GM12878 (cell line): ENCODE measurements around the gene DNAH5.

Experiments used
- CHD4 ChIP-seq: fragments of 200-600 bp; sonication (generic); IDR thresholded peaks from 2 replicates; pipeline ENCODE4 v1.6.1; 2016; ENCODE audit warnings: mild to moderate bottlenecking
- CTCF ChIP-seq, 3 experiments: IDR thresholded peaks in 2 of 3; conservative IDR thresholded peaks in 1 of 3; 2 replicates each; pipeline ENCODE4 v1.5.1; 2011; ENCODE audit warnings: low read depth in 3 of 3, low read length in 3 of 3, mild to moderate bottlenecking in 3 of 3, control low read depth in 2 of 3, moderate library complexity in 2 of 3, inconsistent platforms in 1 of 3, mixed read lengths in 1 of 3; ENCODE audit not compliant: control insufficient read depth in 2 of 3, insufficient read depth in 1 of 3; ENCODE audit errors: extremely low read depth in 1 of 3
- EP300 ChIP-seq, 2 experiments: fragments of 150-350 bp in 1 of 2; IDR thresholded peaks; 2 replicates each; pipeline ENCODE4 v1.6.1; 2011 to 2012; ENCODE audit warnings: low read depth in 2 of 2, low read length in 2 of 2, borderline replicate concordance in 1 of 2, improper control_type of control experiment in 1 of 2, inconsistent platforms in 1 of 2; ENCODE audit not compliant: control insufficient read depth in 1 of 2
- KLF5 ChIP-seq: fragments of 450-650 bp; IDR thresholded peaks from 2 replicates; pipeline ENCODE4 v1.6.1; 2014; ENCODE audit warnings: mild to moderate bottlenecking; ENCODE audit not compliant: partially characterized antibody
- MXI1 ChIP-seq: fragments of 150-350 bp; IDR thresholded peaks from 2 replicates; pipeline ENCODE4 v1.6.1; 2011; ENCODE audit warnings: low read depth, mild to moderate bottlenecking, inconsistent platforms, low read length, improper control_type of control experiment
- NFIC ChIP-seq: IDR thresholded peaks from 2 replicates; pipeline ENCODE4 v1.6.1; 2012; ENCODE audit warnings: low read depth, mild to moderate bottlenecking, inconsistent platforms, low read length, moderate library complexity
- PBX3 ChIP-seq: IDR thresholded peaks from 2 replicates; pipeline ENCODE4 v1.6.1; 2011; ENCODE audit warnings: mild to moderate bottlenecking, low read depth, low read length, moderate library complexity; ENCODE audit not compliant: insufficient replicate concordance
- POLR2A ChIP-seq: IDR thresholded peaks from 2 replicates; pipeline ENCODE4 v1.6.1; 2011; ENCODE audit warnings: low read depth, mild to moderate bottlenecking, low read length
- SIN3A ChIP-seq: IDR thresholded peaks from 2 replicates; pipeline ENCODE4 v1.6.1; 2012; ENCODE audit warnings: low read depth, low read length, improper control_type of control experiment
- TCF7 ChIP-seq: IDR thresholded peaks from 2 replicates; pipeline ENCODE4 v1.6.1; 2014; ENCODE audit warnings: antibody characterized with exemption, borderline replicate concordance
- ZBTB11 ChIP-seq: fragments of 450-650 bp; formaldehyde crosslinking; IDR thresholded peaks from 2 replicates; pipeline ENCODE4 v1.5.0; 2022; ENCODE audit warnings: mild to moderate bottlenecking, missing genetic modification characterization
- ZNF207 ChIP-seq: fragments of 450-650 bp; IDR thresholded peaks from 2 replicates; pipeline ENCODE4 v1.6.1; 2014; ENCODE audit warnings: antibody characterized with exemption, mild to moderate bottlenecking, borderline replicate concordance

- no peak for TF ChIP-seq CTCF (IDR thresholded peaks at IDR 0.05 in 2 of 3, conservative IDR thresholded peaks at IDR 0.05 in 1 of 3; ENCODE audit: control insufficient read depth in 2 of 3, extremely low read depth in 1 of 3, insufficient read depth in 1 of 3, low read depth in 3 of 3, low read length in 3 of 3)
- TF ChIP-seq EP300 (IDR thresholded peaks at IDR 0.05; ENCODE audit: borderline replicate concordance in 1 of 2, control insufficient read depth in 1 of 2, low read depth in 2 of 2, low read length in 2 of 2) = no peak
- TF ChIP-seq POLR2A = no peak
- TF ChIP-seq ZNF207 = no peak
- no peak for TF ChIP-seq KLF5
- TF ChIP-seq NFIC = no peak
- TF ChIP-seq PBX3 = no peak
- TF ChIP-seq TCF7 = no peak
- TF ChIP-seq SIN3A = no peak
- no peak for TF ChIP-seq CHD4
- no peak for TF ChIP-seq MXI1
- no peak for TF ChIP-seq ZBTB11 (CRISPR knock-in tag)
Measured at GRCh38 chr5:13695076-13695712, 249.3 kb downstream of the DNAH5 start.
